Loucy (cell line): ENCODE measurements around the gene IL6.
A peak's percentile ranks its signal among the peaks of the same experiment; 100 is the strongest.

Source experiments
- H2AFZ ChIP-seq: fragments of 200-600 bp; sonication (generic); 2 replicates; pipeline ENCODE4 v1.6.0; 2016; ENCODE audit warnings: antibody characterized with exemption, mild to moderate bottlenecking, low read length, moderate library complexity
- H3F3A ChIP-seq: fragments of 200-600 bp; 2 replicates; pipeline ENCODE4 v1.6.0; 2016; ENCODE audit warnings: antibody characterized with exemption, low read depth, mild to moderate bottlenecking
- H3K27me3 ChIP-seq: fragments of 200-600 bp; sonication (generic); 2 replicates; pipeline ENCODE4 v1.6.1; 2014; ENCODE audit warnings: low read length, mild to moderate bottlenecking; ENCODE audit not compliant: insufficient read depth, poor library complexity, severe bottlenecking
- H3K36me3 ChIP-seq: fragments of 200-600 bp; sonication (generic); 2 replicates; pipeline ENCODE4 v1.6.1; 2016; ENCODE audit warnings: low read length; ENCODE audit not compliant: insufficient read depth
- H3K4me1 ChIP-seq: fragments of 200-600 bp; sonication (generic); 2 replicates; pipeline ENCODE4 v1.5.1; 2014; ENCODE audit warnings: low read length, mild to moderate bottlenecking; ENCODE audit not compliant: insufficient read depth, poor library complexity, severe bottlenecking
- H3K4me2 ChIP-seq: fragments of 200-600 bp; sonication (generic); 2 replicates; pipeline ENCODE4 v1.6.0; 2014; ENCODE audit warnings: antibody characterized with exemption, low read length, low read depth, mild to moderate bottlenecking; ENCODE audit not compliant: poor library complexity, severe bottlenecking
- H3K4me3 ChIP-seq: fragments of 200-600 bp; sonication (generic); 2 replicates; pipeline ENCODE4 v1.5.1; 2014; ENCODE audit warnings: low read length, mild to moderate bottlenecking, mixed read lengths; ENCODE audit not compliant: poor library complexity, severe bottlenecking
- H3K79me2 ChIP-seq: fragments of 200-600 bp; sonication (generic); 2 replicates; pipeline ENCODE4 v1.6.1; 2014; ENCODE audit warnings: low read length; ENCODE audit not compliant: insufficient read depth
- H3K9ac ChIP-seq: fragments of 200-600 bp; sonication (generic); 2 replicates; pipeline ENCODE4 v1.6.0; 2014; ENCODE audit warnings: mild to moderate bottlenecking, low read depth, low read length, moderate library complexity; ENCODE audit not compliant: poor library complexity, severe bottlenecking
- H3K9me2 ChIP-seq: fragments of 200-600 bp; sonication (generic); replicated peaks from 2 replicates; pipeline ENCODE4 v1.6.1; 2016; ENCODE audit warnings: low read depth, low read length, mixed read lengths
- H3K9me3 ChIP-seq: fragments of 200-600 bp; sonication (generic); 2 replicates; pipeline ENCODE4 v1.6.1; 2014; ENCODE audit warnings: mild to moderate bottlenecking, antibody characterized with exemption, low read length, low read depth; ENCODE audit not compliant: insufficient read depth
- H4K20me1 ChIP-seq: fragments of 200-600 bp; sonication (generic); 2 replicates; pipeline ENCODE4 v1.6.0; 2014; ENCODE audit warnings: antibody characterized with exemption, low read length, mild to moderate bottlenecking; ENCODE audit not compliant: insufficient read depth, poor library complexity, severe bottlenecking
- CTCF ChIP-seq: fragments of 200-600 bp; sonication (generic); conservative IDR thresholded peaks from 2 replicates; pipeline ENCODE4 v1.5.1; 2014; ENCODE audit warnings: mild to moderate bottlenecking, antibody characterized with exemption, low read length
- EZH2phosphoT487 ChIP-seq: fragments of 200-600 bp; IDR thresholded peaks from 2 replicates; pipeline ENCODE4 v1.6.1; 2018; ENCODE audit warnings: antibody characterized with exemption, mild to moderate bottlenecking, moderate library complexity, borderline replicate concordance

IL6 gene

GRCh38 chr7:22695476-22696132, 31.4 kb upstream of the IL6 start:
- Histone ChIP-seq H3K9ac (no peak overlapping the region), H4K20me1 (no peaks in the 10 kb centered on the region), H2AFZ (no peak overlapping the region), H3K9me2 (no peaks in the 10 kb centered on the region), H3K4me1 (peaks cover 9% of the 10 kb centered on the region), H3K36me3 (no peaks in the 10 kb centered on the region), H3F3A (no peaks in the 10 kb centered on the region), H3K9me3 (no peaks in the 10 kb centered on the region), H3K4me2 (no peak overlapping the region), H3K27me3 (no peaks in the 10 kb centered on the region), H3K4me3 (no peak overlapping the region), H3K79me2 (no peaks in the 10 kb centered on the region)
- no peak for TF ChIP-seq CTCF

DNA sequence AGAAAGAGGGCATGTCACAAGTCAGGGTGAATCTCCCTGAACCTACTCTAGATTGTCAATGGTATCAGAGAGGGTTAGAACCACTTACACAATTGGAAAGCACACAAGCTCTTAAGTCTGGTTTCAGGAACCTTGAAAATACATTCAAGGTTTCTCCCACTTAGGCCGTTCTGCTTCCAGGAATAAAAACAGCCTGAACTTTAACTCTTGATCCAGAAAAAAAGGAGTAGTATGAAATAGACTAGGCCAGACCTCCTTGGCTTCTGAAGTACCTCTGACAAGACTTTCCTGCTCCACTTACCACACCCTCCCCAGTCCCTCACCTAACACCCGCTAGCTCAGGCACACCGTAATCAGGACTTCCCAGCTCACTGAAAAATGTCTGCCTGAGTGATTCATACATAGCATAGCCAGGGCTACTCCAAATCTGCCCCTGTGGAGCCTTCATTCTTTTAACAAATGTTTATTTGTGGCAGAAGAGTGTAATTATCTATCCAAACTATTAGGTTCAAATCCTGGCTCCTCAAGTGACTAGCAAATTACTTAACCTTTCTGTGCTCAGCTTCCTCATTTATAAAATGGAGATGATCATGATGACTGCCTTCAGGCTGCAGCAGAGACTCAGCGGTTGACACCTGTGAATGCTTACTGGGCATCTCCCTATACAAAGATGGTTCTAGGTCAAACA, 30.3 kb upstream of the IL6 start:
- H4K20me1 ChIP-seq, result no peaks in the 10 kb centered on the region
- no peaks in the 10 kb centered on the region for H3K9me3 ChIP-seq
- H3K4me1 ChIP-seq, result peaks cover 10% of the 10 kb centered on the region
- TF ChIP-seq EZH2phosphoT487 (no peak), CTCF (no peak)
- H3K79me2 ChIP-seq, result no peaks in the 10 kb centered on the region
- no peaks in the 10 kb centered on the region for H3K9me2 ChIP-seq
- H3K4me2 ChIP-seq, result no peak overlapping the region
- H3K4me3 ChIP-seq, result no peak overlapping the region
- H3F3A ChIP-seq, result no peaks in the 10 kb centered on the region
- H2AFZ ChIP-seq, result peak overlapping the region; percentile 43; the same call in 1 of the 2 replicates
- H3K36me3 ChIP-seq, result no peaks in the 10 kb centered on the region
- H3K9ac ChIP-seq, result no peak overlapping the region
- H3K27me3 ChIP-seq, result no peaks in the 10 kb centered on the region

GRCh38 chr7:22697322-22697859, 29.6 kb upstream of the IL6 start:
- Histone ChIP-seq H3K4me1 (peaks cover 10% of the 10 kb centered on the region), H3K9me3 (no peaks in the 10 kb centered on the region), H3K27me3 (no peaks in the 10 kb centered on the region), H2AFZ (no peak overlapping the region; the same call in 1 of the 2 replicates), H3K9ac (no peak overlapping the region), H4K20me1 (no peaks in the 10 kb centered on the region), H3K4me2 (no peak overlapping the region), H3K79me2 (no peaks in the 10 kb centered on the region), H3K4me3 (no peak overlapping the region), H3K36me3 (no peaks in the 10 kb centered on the region), H3F3A (no peaks in the 10 kb centered on the region), H3K9me2 (no peaks in the 10 kb centered on the region)
- TF ChIP-seq CTCF, result no peak
- no peak for TF ChIP-seq EZH2phosphoT487
